K562 (cell line): ENCODE measurements around the gene ADGRB2. TPM values are rescaled to one million over a fixed set of nuclear protein-coding genes. Genes with fewer than 3 reads are reported as not detected.
A peak's percentile ranks its signal among the peaks of the same experiment; 100 is the strongest.

Source experiments
- ATAC-seq: fragments of 200-7000 bp; cut with Tn5 transposase; 3 replicates; pipeline ENCODE4 v1.9.1; 2020; ENCODE audit warnings: moderate library complexity
- BruUV-seq: library from RNA; stranded (reverse); fragments of 400-500 nt; replicated peaks from 2 replicates; lab custom pipeline; 2021; lab: Mats Ljungman, UMichigan
- CTCF ChIA-PET: fragments of 300-600 bp; formaldehyde crosslinking; extraction: SDS; loops from one replicate; lab custom pipeline; 2021; ENCODE audit warnings: low intra/inter-chr PET ratio; lab: Yijun Ruan, JAX
- POLR2A ChIA-PET: fragments of 300-600, 350-650 bp; sonication (Branson Sonifier 250); formaldehyde crosslinking; extraction: SDS; loops from one replicate; lab custom pipeline; 2021; ENCODE audit warnings: antibody characterized with exemption, inconsistent platforms; lab: Yijun Ruan, JAX
- DNase-seq, 4 experiments: peaks; one replicate each; pipeline versions ENCODE4 v3.0.0 to v3.0.0-alpha.2; 2011 to 2018; ENCODE audit warnings: low spot score in 3 of 4, mixed read lengths in 3 of 4; ENCODE audit errors: extremely low read depth in 1 of 4
- FAIRE-seq: peaks from 2 replicates; lab custom pipeline; 2011; peaks lifted over from hg19 to GRCh38; lab: Jason Lieb, UNC
- H2AFZ ChIP-seq: 2 replicates; pipeline ENCODE4 v1.6.0; 2011; ENCODE audit warnings: low read depth, low read length, control low read depth, inconsistent platforms
- H3K27ac ChIP-seq: fragments of 200-600 bp; 3 replicates; pipeline ENCODE4 v1.8.0; 2011; ENCODE audit warnings: low read depth, mild to moderate bottlenecking, control low read depth, inconsistent platforms, low read length, moderate library complexity, mixed read lengths; ENCODE audit errors: extremely low read depth
- H3K27me3 ChIP-seq, 2 experiments: fragments of 300-600 bp in 1 of 2; 2 replicates in 1 of 2; 3 replicates in 1 of 2; pipeline versions ENCODE4 v1.6.0 to v1.8.0; 2011; ENCODE audit warnings: inconsistent platforms in 2 of 2, low read length in 2 of 2, mild to moderate bottlenecking in 1 of 2, mixed read lengths in 1 of 2, moderate library complexity in 1 of 2; ENCODE audit not compliant: control insufficient read depth in 2 of 2, insufficient read depth in 2 of 2
- H3K36me3 ChIP-seq: fragments of 300-600 bp; 3 replicates; pipeline ENCODE4 v1.8.0; 2011; ENCODE audit warnings: mild to moderate bottlenecking, low read length, inconsistent platforms; ENCODE audit not compliant: control insufficient read depth, insufficient read depth
- H3K4me1 ChIP-seq, 2 experiments: fragments of 200-600 bp in 1 of 2; replicated peaks in 1 of 2; 2 replicates in 1 of 2; 3 replicates in 1 of 2; pipeline versions ENCODE4 v1.5.1 to v1.8.0; 2011; ENCODE audit warnings: inconsistent platforms in 2 of 2, low read length in 2 of 2, mild to moderate bottlenecking in 1 of 2, mixed read lengths in 1 of 2, moderate library complexity in 1 of 2; ENCODE audit not compliant: control insufficient read depth in 2 of 2, insufficient read depth in 2 of 2
- H3K4me2 ChIP-seq: 2 replicates; pipeline ENCODE4 v1.6.1; 2011; ENCODE audit warnings: low read length, control low read depth, inconsistent platforms, mixed read lengths; ENCODE audit not compliant: insufficient read depth
- H3K4me3 ChIP-seq: fragments of 200-600 bp; sonication (generic), shearing (Covaris generic); 2 replicates; pipeline ENCODE4 v1.5.1; 2016; ENCODE audit warnings: control low read depth, inconsistent platforms
- H3K79me2 ChIP-seq: fragments of 200-600 bp; 3 replicates; pipeline ENCODE4 v1.8.0; 2011; ENCODE audit warnings: low read length, inconsistent platforms; ENCODE audit not compliant: control insufficient read depth, insufficient read depth
- H3K9ac ChIP-seq, 2 experiments: 2 replicates each; pipeline versions ENCODE4 v1.6.0 to v1.6.1; 2011; ENCODE audit warnings: low read depth in 2 of 2, low read length in 2 of 2, control low read depth in 1 of 2, inconsistent platforms in 1 of 2, mild to moderate bottlenecking in 1 of 2, mixed read lengths in 1 of 2; ENCODE audit not compliant: insufficient read depth in 1 of 2
- H3K9me1 ChIP-seq: one replicate; pipeline ENCODE4 v1.6.0; 2011; ENCODE audit warnings: inconsistent platforms, mild to moderate bottlenecking, low read length, moderate library complexity; ENCODE audit not compliant: control insufficient read depth, insufficient read depth
- H3K9me3 ChIP-seq: replicated peaks from 2 replicates; pipeline ENCODE4 v1.5.1; 2011; ENCODE audit warnings: low read depth, low read length, inconsistent platforms; ENCODE audit not compliant: control insufficient read depth, insufficient read depth
- H4K20me1 ChIP-seq: replicated peaks from 2 replicates; pipeline ENCODE4 v1.6.1; 2011; ENCODE audit warnings: low read length, inconsistent platforms, mixed read lengths; ENCODE audit not compliant: control insufficient read depth, insufficient read depth
- EGR1 ChIP-seq: fragments of 450-650 bp; conservative IDR thresholded peaks from 2 replicates; pipeline ENCODE4 v1.6.1; 2017; ENCODE audit warnings: mild to moderate bottlenecking
- ELF2 ChIP-seq: fragments of 250-450 bp; sonication (Bioruptor Pico); IDR thresholded peaks from 2 replicates; pipeline ENCODE4 v1.5.0; 2021; ENCODE audit warnings: mild to moderate bottlenecking
- MCM5 ChIP-seq: fragments of 450-650 bp; IDR thresholded peaks from 2 replicates; pipeline ENCODE4 v1.6.1; 2016; ENCODE audit warnings: low read depth
- WGBS: fragments of 100-300 bp; shearing (Covaris generic); methylation state at CpG from one replicate; pipeline ENCODE4 v1.1.6; 2016; ENCODE audit warnings: low coverage, mixed read lengths; ENCODE audit not compliant: insufficient coverage; ENCODE audit errors: missing lambda C conversion rate; 5-methylcytosine and 5-hydroxymethylcytosine counted together
- in situ Hi-C: fragments of 300-500 bp; cut with MboI; formaldehyde crosslinking; loops from 4 replicates; pipeline ENCODE4 v1.15.0; 2018; ENCODE audit warnings: inconsistent platforms, mixed read lengths
- intact Hi-C: fragments of 100-400 bp; cut with micrococcal nuclease; formaldehyde crosslinking; loops from 2 replicates; pipeline ENCODE4 v1.14.2; 2022
- polyA plus RNA-seq, 8 experiments: library from polyadenylated mRNA; depleted of rRNA in 4 of 8; stranded (reverse) in 5 of 8; unstranded in 3 of 8; fragments of >200 nt; fragmentation: Nextera tagmentation in 2 of 8; fragmentation: Illumina TruSeq in 1 of 8; extraction: Ambion mirVana in 2 of 8; extraction: Trizol in 1 of 8; gene quantifications; 2 replicates each; pipeline versions ENCODE4 v1.2.1 to v1.2.3, GENCODE V29; 2011 to 2014; ENCODE audit warnings: inconsistent platforms in 1 of 8, missing spikeins in 1 of 8
- total RNA-seq, 7 experiments: library from RNA; depleted of rRNA in 6 of 7; stranded (reverse); fragments of >200 nt in 6 of 7; fragmentation: Illumina TruSeq in 2 of 7; extraction: Trizol in 2 of 7; gene quantifications; 2 replicates each; pipeline versions ENCODE4 v1.2.1 to v1.2.3, GENCODE V29; 2011 to 2021; ENCODE audit warnings: low replicate concordance in 1 of 7
- TF ChIP-seq, protein P1 (sequence below): sonication (generic); formaldehyde crosslinking; IDR thresholded peaks from 2 replicates; pipeline ENCODE4 v1.4.0; 2020; ENCODE audit warnings: mild to moderate bottlenecking, missing genetic modification reagents

The ADGRB2 gene
- total and polyA plus RNA-seq, 9 of the 15 experiments (the other 6 are each of a cell fraction or from before 2014, with no cell fraction given): 0.04 to 0.23 (median 0.20) TPM; not detected in 2

DNA sequence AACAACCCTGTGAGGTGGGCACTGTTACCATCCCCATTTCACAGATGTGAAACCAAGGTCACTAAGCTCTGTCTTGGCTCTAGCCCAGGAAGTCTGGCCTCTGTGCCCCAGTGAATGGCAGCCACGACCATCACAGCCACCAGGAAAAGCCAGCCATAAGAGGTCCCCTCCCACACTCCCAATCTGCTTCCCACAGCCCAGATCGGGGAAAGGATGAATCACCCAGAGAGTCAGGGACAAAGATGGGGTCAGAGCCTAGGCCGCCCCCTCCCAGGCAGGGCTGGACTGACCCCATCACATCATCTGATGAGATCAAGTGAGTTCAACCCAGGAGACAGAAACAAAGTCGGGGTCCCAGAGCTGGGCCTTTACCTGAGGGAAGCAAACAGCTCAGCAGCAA lies 37.4 kb downstream of the ADGRB2 start:
- intact Hi-C loops: no loop called here
- no peak for DNase-seq
- H3K27me3 ChIP-seq: peaks cover 51 to 75% of the 10 kb centered on the region in 2 experiments
- H3K36me3 ChIP-seq: no peaks in the 10 kb centered on the region
- H3K9ac ChIP-seq: no peak overlapping the region
- no TSS peak for BruUV-seq
- no peak overlapping the region for H3K27ac ChIP-seq
- TF ChIP-seq MCM5 (no peak), EGR1 (0 out of 2 replicates have a peak, but pooled peaks have one; percentile 7), ELF2 (CRISPR knock-in tag) (no peak)
- TF ChIP-seq, protein P1, sequence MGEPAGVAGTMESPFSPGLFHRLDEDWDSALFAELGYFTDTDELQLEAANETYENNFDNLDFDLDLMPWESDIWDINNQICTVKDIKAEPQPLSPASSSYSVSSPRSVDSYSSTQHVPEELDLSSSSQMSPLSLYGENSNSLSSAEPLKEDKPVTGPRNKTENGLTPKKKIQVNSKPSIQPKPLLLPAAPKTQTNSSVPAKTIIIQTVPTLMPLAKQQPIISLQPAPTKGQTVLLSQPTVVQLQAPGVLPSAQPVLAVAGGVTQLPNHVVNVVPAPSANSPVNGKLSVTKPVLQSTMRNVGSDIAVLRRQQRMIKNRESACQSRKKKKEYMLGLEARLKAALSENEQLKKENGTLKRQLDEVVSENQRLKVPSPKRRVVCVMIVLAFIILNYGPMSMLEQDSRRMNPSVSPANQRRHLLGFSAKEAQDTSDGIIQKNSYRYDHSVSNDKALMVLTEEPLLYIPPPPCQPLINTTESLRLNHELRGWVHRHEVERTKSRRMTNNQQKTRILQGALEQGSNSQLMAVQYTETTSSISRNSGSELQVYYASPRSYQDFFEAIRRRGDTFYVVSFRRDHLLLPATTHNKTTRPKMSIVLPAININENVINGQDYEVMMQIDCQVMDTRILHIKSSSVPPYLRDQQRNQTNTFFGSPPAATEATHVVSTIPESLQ (CRISPR knock-in tag): no peak
- TF ChIP-seq, all 486 proteins: peak for 1
- ChIA-PET CTCF (no interaction called here), POLR2A (interaction anchor here (0.5 to 2.6 kb wide), 5 partner anchors 10 to 1240 kb away, joined by 3 to 11 read pairs (median 3); no protein-coding TSS in a partner anchor)
- peaks cover 35% of the 10 kb centered on the region for H4K20me1 ChIP-seq
- H3K4me2 ChIP-seq: no peak overlapping the region
- 0% methylated on average over 4 of the region's 4 CpGs for WGBS
- H3K9me3 ChIP-seq: no peaks in the 10 kb centered on the region
- peaks cover 0 to 20% of the 10 kb centered on the region in 2 experiments; a peak in 1 of 5 replicates for H3K4me1 ChIP-seq
- no peak overlapping the region for H3K4me3 ChIP-seq
- no peaks in the 10 kb centered on the region for H3K9me1 ChIP-seq
- H3K79me2 ChIP-seq: no peaks in the 10 kb centered on the region
- in situ Hi-C loops: no loop called here
- no peak overlapping the region for H2AFZ ChIP-seq
- ATAC-seq (no peak), FAIRE-seq (no peak)
